ENCODE measurements around the gene SF3B4.
"Not testable (repeated sequence)": the region's sequence is repeated elsewhere in the genome, so short reads cannot be mapped to it uniquely, and the experiment has no call there.

Gene SF3B4, protein sequence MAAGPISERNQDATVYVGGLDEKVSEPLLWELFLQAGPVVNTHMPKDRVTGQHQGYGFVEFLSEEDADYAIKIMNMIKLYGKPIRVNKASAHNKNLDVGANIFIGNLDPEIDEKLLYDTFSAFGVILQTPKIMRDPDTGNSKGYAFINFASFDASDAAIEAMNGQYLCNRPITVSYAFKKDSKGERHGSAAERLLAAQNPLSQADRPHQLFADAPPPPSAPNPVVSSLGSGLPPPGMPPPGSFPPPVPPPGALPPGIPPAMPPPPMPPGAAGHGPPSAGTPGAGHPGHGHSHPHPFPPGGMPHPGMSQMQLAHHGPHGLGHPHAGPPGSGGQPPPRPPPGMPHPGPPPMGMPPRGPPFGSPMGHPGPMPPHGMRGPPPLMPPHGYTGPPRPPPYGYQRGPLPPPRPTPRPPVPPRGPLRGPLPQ
- 30.8 reads per million, percentile 57 among the genes with 10 or more reads in this experiment for total RNA-seq

DNA sequence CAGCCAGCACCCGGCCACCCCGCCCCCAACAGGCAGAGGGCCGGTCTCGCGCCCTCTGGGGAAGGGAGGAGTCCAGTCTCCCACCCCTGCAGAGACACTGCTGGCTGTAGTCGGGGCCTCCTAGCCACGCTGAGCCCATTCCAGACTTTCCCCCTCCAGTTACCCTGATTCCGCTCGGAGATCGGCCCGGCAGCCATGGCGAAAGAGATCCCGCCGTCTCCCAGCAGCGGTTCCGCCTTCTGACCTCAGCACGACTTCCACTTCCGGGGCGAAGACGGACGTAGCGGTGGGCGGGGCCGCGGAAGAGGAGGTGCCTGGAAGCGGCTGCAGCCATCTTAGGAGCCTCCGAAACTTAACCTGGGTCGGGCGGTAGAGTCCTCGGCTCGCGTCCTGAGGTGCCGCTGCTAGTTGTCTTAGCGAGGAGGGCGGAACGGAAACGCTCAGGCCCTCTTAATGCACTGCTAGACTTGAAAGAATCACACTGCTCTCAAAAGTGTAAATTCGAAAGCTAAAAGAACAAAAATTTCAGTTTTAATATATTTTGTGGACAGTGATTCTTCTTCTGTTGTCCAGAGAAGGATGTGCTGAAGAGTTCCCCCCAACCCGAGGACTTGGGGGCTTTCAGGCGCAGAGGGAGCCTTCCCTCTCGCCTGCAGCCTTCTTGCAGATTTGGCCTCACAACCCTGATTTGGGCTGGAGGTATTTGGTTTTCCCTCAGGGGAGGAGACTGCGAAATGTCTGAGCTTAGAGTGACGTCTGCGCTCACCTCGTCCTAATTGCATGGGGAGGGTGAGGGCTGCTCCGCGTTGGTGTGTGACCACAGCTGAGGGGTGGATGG, at the start of gene SF3B4:
TSS of gene SF3B4 (minus strand) at position 241 of the 838 bp plus-strand sequence. CDS start at position 197, 44 bp downstream.
- DNase-seq: peak; percentile 93

GRCh38 chr1:149977345-149977744, 49.7 kb upstream of the SF3B4 start:
- no peak for DNase-seq

- DNase-seq: no peak
These were observed 44.9 kb upstream of the SF3B4 start for GRCh38 chr1:149972547-149972946.

GRCh38 chr1:149967646-149968045, 40.0 kb upstream of the SF3B4 start:
- no peak for DNase-seq

- DNase-seq: no peak
These were observed 39.4 kb upstream of the SF3B4 start for GRCh38 chr1:149967041-149967440.

DNA sequence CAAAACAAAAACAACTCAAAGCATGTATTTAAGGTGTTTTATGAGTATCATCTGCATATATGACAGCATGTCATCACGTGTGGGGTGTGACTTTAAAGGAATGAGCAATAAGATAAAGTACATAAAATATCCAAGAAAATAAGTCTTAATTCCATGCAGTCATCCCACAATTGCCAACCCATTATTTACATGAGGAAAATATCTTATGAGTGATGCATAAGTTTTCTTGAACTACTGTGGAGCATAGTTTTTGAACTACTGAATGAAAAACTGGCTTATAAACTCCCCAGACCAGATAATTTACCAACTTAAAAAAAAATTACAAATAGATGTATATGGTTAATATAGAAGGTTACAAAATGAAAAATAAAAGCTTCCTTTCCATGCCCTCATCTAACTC, 38.8 kb upstream of the SF3B4 start:
- no peak for DNase-seq

- no peak for DNase-seq
These were observed 37.8 kb upstream of the SF3B4 start for GRCh38 chr1:149965440-149965839.

DNA sequence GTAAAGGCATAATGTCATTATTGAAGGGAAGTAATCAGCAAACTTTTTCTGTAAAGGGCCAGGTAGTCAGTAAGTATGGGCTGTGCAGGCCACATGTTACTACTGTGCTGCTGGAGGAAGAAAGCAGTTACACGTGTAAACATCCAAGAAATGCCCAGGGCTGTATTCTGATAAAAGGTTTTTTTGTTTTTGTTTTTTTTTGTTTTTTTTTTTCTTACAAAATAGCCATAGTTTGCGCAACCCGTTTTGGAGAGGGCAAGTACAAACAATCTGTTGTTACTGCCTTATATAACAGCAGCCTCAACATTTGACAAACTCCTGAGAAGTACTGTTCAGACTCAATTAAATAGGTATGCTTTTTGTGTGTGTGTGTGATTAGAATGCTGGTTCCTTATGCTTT, 35.8 kb upstream of the SF3B4 start:
- no peak for DNase-seq

DNA sequence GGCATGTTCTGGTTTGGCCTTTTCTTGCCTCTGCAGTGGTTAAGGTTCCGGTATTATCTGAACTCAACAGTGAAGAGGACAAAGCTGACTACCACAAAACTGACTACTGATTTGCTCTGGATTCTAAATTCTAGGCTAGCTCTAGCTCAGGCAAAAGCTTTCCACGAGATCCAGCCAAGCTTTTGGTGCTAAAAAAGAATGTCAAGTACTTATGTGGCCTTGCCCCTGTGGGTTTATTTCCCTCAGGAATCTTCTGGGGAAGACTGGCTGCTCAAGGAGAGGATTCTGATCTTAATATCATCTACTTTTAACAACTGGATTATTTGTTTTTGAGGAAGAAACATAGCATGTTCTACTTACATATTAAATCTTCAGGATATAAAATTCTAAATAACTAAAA, 35.1 kb upstream of the SF3B4 start:
- no peak for DNase-seq

GRCh38 chr1:149962039-149962647, 34.5 kb upstream of the SF3B4 start:
- DNase-seq: peak; percentile 32

- not testable (repeated sequence) for DNase-seq
These were observed 29.9 kb upstream of the SF3B4 start for GRCh38 chr1:149957548-149957947.

DNA sequence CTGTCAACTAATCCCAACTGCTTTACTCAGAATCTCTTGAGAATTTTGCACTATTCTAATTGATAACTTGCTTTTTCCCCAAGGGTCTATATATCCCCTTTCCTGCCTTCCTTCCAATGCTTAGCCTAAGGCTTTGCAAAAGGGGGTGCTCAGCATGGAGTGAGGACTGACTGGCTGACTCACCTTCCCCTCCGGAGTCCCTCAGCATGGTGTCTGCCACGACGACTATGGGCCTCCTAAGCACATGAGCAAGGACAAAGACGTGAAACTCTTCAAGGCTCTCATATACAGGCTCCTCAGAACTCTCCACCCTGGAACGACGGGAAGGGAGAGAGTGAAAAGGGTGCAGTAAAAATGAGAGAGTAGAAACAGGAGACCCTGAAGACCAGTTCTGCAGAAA, 22.3 kb upstream of the SF3B4 start:
- no peak for DNase-seq

GRCh38 chr1:149945206-149945605, 17.6 kb upstream of the SF3B4 start:
- DNase-seq: no peak

- DNase-seq: no peak
These were observed 15.3 kb upstream of the SF3B4 start for GRCh38 chr1:149942885-149943284.

DNA sequence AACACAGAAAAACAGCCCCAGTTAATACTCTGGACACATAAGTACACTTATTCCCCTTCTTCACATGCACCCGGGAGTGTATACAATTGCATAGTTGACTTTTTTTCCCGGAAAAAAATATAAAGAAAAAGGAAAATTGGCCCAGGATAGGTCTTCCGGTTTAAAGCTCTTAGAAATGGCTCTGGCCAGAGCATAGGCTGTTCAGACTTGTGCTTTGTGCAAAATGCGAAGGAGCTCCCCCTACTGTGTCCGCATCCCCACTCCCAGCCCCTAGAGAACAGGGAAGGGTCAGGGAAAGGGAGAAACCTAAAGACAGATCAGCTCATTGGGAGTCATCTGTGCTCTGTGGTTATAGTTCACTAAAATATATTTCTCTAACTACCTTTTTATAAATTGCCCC, 14.6 kb upstream of the SF3B4 start:
- no peak for DNase-seq

DNA sequence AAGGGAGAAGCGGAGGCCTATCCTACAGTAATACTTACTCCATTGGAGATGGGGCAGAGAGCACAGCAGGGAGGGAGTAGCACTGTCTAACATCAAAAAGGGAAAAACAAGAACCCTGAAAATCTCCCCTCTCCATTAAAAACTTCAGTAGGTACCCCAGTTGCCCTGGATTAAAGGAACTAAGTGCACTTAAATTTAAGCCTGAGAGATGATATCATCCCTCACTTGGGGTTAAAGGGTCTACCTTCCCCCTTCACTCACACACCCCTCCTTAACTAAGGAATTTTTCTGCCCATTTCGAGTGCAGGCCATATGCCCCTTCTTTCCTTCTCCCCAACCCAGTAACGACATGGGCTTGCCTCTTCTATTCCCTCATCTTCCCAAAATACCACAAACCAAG, 12.8 kb upstream of the SF3B4 start:
- DNase-seq: no peak

GRCh38 chr1:149938668-149939003, 11.0 kb upstream of the SF3B4 start:
- not testable (repeated sequence) for DNase-seq

DNA sequence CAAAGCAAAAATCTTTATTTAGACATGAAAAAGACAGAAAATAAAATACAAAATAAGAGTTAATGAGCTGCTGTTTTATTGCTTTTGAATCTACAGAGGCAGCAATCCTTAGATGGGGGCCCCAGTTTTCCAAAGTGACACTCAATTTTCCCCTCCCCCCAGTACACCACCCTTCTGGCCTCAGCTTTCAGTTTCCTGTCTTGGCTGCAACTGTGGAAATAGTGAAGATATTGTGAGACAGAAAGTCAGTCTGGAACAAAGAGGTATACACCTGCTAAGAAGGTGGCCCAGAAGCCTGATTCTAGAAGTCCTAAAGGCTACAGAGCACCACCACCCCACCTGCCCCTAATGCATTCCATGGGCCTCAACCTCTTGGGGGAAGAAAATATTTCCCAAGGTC, 10.2 kb upstream of the SF3B4 start:
- DNase-seq: no peak

- DNase-seq: no peak
These were observed 9.5 kb upstream of the SF3B4 start for GRCh38 chr1:149936992-149937705.

GRCh38 chr1:149936170-149936991, 8.8 kb upstream of the SF3B4 start, which contains the start of gene MTMR11:
TSS of gene MTMR11 (minus strand) at chr1:149936879. CDS start at chr1:149936647, 232 bp downstream.
- no peak for DNase-seq

DNA sequence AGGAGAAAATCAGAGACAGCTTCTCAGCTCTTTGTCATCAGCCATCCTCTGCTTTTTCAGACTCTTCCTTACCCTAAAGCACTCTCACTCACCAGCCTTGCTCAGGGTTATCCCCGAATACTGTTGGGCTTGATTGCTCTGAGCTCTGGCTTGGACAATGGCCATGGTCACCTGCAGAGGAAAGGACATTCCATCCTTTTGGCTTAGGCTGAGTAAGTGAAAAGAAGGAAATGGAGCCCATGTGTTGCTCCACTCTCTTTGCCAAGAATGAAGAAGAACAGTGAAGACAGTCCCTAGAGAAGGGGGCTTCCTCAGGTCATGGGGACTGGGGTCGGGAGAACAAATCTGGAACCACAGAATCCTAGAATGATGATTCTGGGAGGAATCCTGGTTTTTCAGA, 6.8 kb upstream of the SF3B4 start:
- no peak for DNase-seq

GRCh38 chr1:149933208-149933607, 5.6 kb upstream of the SF3B4 start:
- no peak for DNase-seq

All from effector CD4-positive, alpha-beta T cell (primary cell).